CD14-positive monocyte (primary cell): ENCODE results near the gene COL13A1. TPM values are rescaled to one million over a fixed set of nuclear protein-coding genes. Genes with fewer than 3 reads are reported as not detected.

Experiments
- DNase-seq, 3 donors: peaks; one replicate each; pipeline ENCODE4 v3.0.0-alpha.2; 2011 to 2022
- H2AFZ ChIP-seq: 2 replicates; pipeline ENCODE4 v1.6.0; 2012; ENCODE audit warnings: mild to moderate bottlenecking, low read depth, low read length, inconsistent platforms; ENCODE audit not compliant: insufficient read depth, poor library complexity, severe bottlenecking
- H3K27ac ChIP-seq, 2 donors: 1 replicate in 1 of 2; 2 replicates in 1 of 2; pipeline ENCODE4 v1.5.1; 2012 to 2013; ENCODE audit warnings: low read length in 2 of 2, control low read depth in 1 of 2, inconsistent platforms in 1 of 2, low read depth in 1 of 2, mild to moderate bottlenecking in 1 of 2
- H3K27me3 ChIP-seq, 2 donors: one replicate each; pipeline versions ENCODE4 v1.6.0 to v1.6.1; 2011 to 2013; ENCODE audit warnings: low read length in 2 of 2; ENCODE audit not compliant: control insufficient read depth in 2 of 2, insufficient read depth in 2 of 2
- H3K36me3 ChIP-seq, 2 donors: replicated peaks in 1 of 2; 1 replicate in 1 of 2; 2 replicates in 1 of 2; pipeline versions ENCODE4 v1.5.1 to v1.6.1; 2012 to 2013; ENCODE audit warnings: low read length in 2 of 2, control low read depth in 1 of 2, inconsistent platforms in 1 of 2, mild to moderate bottlenecking in 1 of 2; ENCODE audit not compliant: insufficient read depth in 2 of 2, control insufficient read depth in 1 of 2
- H3K4me1 ChIP-seq, 2 donors: 1 replicate in 1 of 2; 2 replicates in 1 of 2; pipeline versions ENCODE4 v1.5.1 to v1.6.1; 2012 to 2013; ENCODE audit warnings: low read length in 2 of 2, control low read depth in 1 of 2, inconsistent platforms in 1 of 2, mild to moderate bottlenecking in 1 of 2, moderate library complexity in 1 of 2; ENCODE audit not compliant: insufficient read depth in 2 of 2, control insufficient read depth in 1 of 2
- H3K4me2 ChIP-seq: replicated peaks from 2 replicates; pipeline ENCODE3; 2012; ENCODE audit warnings: low read length, moderate library complexity, mild to moderate bottlenecking; ENCODE audit not compliant: poor library complexity, severe bottlenecking; ENCODE audit errors: extremely low read depth
- H3K4me3 ChIP-seq, 3 experiments: fragments of 200-600 bp in 1 of 3; sonication (generic) in 1 of 3; replicated peaks in 1 of 3; 1 replicate in 2 of 3; 2 replicates in 1 of 3; pipeline ENCODE4 v1.5.1; 2011 to 2013; ENCODE audit warnings: low read length in 3 of 3, mild to moderate bottlenecking in 3 of 3, control low read depth in 2 of 3, low read depth in 2 of 3, inconsistent platforms in 1 of 3, moderate library complexity in 1 of 3
- H3K79me2 ChIP-seq: 2 replicates; pipeline ENCODE4 v1.6.0; 2012; ENCODE audit warnings: mild to moderate bottlenecking, control low read depth, inconsistent platforms, low read length, moderate library complexity; ENCODE audit not compliant: insufficient read depth
- H3K9ac ChIP-seq: 2 replicates; pipeline ENCODE4 v1.6.0; 2017; ENCODE audit warnings: low read length, mild to moderate bottlenecking; ENCODE audit not compliant: insufficient read depth, poor library complexity, severe bottlenecking
- H3K9me3 ChIP-seq, 2 donors: replicated peaks in 1 of 2; 1 replicate in 1 of 2; 2 replicates in 1 of 2; pipeline versions ENCODE4 v1.5.1 to v1.6.1; 2012 to 2013; ENCODE audit warnings: low read length in 2 of 2, control low read depth in 1 of 2; ENCODE audit not compliant: control insufficient read depth in 1 of 2, insufficient read depth in 1 of 2
- H4K20me1 ChIP-seq: 2 replicates; pipeline ENCODE4 v1.6.0; 2012; ENCODE audit warnings: mild to moderate bottlenecking, low read length, control low read depth, moderate library complexity; ENCODE audit not compliant: insufficient read depth
- H3K27ac Mint-ChIP-seq, 7 donors: one replicate each; pipeline ENCODE4 v1.8.0; 2020; ENCODE audit warnings: mild to moderate bottlenecking in 7 of 7, mixed read lengths in 7 of 7, moderate library complexity in 6 of 7, inconsistent platforms in 2 of 7
- H3K27me3 Mint-ChIP-seq, 3 donors: one replicate each; pipeline ENCODE4 v1.8.0; 2021 to 2022; ENCODE audit warnings: low read depth in 3 of 3, mild to moderate bottlenecking in 3 of 3, mixed read lengths in 3 of 3, moderate library complexity in 3 of 3, inconsistent platforms in 1 of 3
- H3K36me3 Mint-ChIP-seq, 2 donors: one replicate each; pipeline ENCODE4 v1.8.0; 2020; ENCODE audit warnings: mixed read lengths in 2 of 2, inconsistent platforms in 1 of 2, mild to moderate bottlenecking in 1 of 2
- H3K4me1 Mint-ChIP-seq: one replicate; pipeline ENCODE4 v1.8.0; 2020; ENCODE audit warnings: mild to moderate bottlenecking, mixed read lengths
- H3K4me3 Mint-ChIP-seq, 2 donors: one replicate each; pipeline ENCODE4 v1.8.0; 2020; ENCODE audit warnings: mild to moderate bottlenecking in 2 of 2, mixed read lengths in 2 of 2, moderate library complexity in 1 of 2
- H3K9me3 Mint-ChIP-seq, 7 donors: one replicate each; pipeline ENCODE4 v1.8.0; 2020 to 2022; ENCODE audit warnings: mixed read lengths in 7 of 7, mild to moderate bottlenecking in 6 of 7, moderate library complexity in 6 of 7, inconsistent platforms in 2 of 7
- WGBS: methylation state at CpG from one replicate; pipeline ENCODE4 v1.1.5; 2013; ENCODE audit warnings: missing lambda C conversion rate; ENCODE audit not compliant: insufficient coverage; 5-methylcytosine and 5-hydroxymethylcytosine counted together
- intact Hi-C, 2 donors: fragments of 100-400 bp; cut with micrococcal nuclease; formaldehyde crosslinking; loops; one replicate each; pipeline versions ENCODE4 v1.15.0 to v1.15.1; 2023
- polyA plus RNA-seq, 3 donors: library from polyadenylated mRNA; depleted of rRNA in 1 of 3; unstranded in 2 of 3; stranded (reverse) in 1 of 3; fragments of 300-500 nt in 2 of 3; fragments of >200 nt in 1 of 3; fragmentation: Illumina TruSeq in 2 of 3; gene quantifications; 1 replicate in 2 of 3; 2 replicates in 1 of 3; pipeline ENCODE4 v1.2.3, GENCODE V29; 2012 to 2021
- TF ChIP-seq, protein P1 (sequence below): fragments of 200-600 bp; IDR thresholded peaks from one replicate; pipeline ENCODE4 v1.8.0; 2022; ENCODE audit warnings: antibody characterized with exemption, mild to moderate bottlenecking

The COL13A1 gene
- polyA plus RNA-seq, 3 donors, result not detected

DNA sequence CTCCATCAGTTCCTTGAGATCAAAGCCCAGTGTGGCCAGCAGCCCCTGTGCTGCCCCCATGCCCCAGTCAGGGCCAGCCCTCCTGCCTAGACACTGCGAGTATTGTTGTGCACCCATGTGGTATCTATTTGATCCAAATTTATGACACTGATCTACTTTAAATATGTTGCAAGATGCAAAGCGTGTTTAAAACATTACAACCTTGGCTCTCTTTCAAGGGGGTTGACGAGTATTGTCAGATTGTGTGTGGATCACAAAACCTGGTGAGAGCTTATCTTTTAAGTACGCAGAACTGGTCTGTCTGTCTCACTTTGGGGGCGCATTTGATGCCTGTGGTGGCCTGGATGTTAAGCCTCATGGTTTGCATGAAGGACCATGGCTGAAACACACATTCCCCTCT lies 108.9 kb downstream of the COL13A1 start:
- H3K36me3 Mint-ChIP-seq, result no peaks in the 10 kb centered on the region
- Histone ChIP-seq H3K4me3 (no peak overlapping the region), H3K36me3 (no peaks in the 10 kb centered on the region), H3K79me2 (no peaks in the 10 kb centered on the region), H3K9ac (no peak overlapping the region), H3K4me2 (no peak overlapping the region), H3K27ac (no peak overlapping the region), H3K4me1 (no peaks in the 10 kb centered on the region), H2AFZ (no peak overlapping the region), H3K27me3 (no peaks in the 10 kb centered on the region), H4K20me1 (no peaks in the 10 kb centered on the region), H3K9me3 (no peaks in the 10 kb centered on the region)
- H3K4me1 Mint-ChIP-seq, result no peaks in the 10 kb centered on the region
- 96% methylated on average over 3 of the region's 5 CpGs for WGBS
- TF ChIP-seq, protein P1, sequence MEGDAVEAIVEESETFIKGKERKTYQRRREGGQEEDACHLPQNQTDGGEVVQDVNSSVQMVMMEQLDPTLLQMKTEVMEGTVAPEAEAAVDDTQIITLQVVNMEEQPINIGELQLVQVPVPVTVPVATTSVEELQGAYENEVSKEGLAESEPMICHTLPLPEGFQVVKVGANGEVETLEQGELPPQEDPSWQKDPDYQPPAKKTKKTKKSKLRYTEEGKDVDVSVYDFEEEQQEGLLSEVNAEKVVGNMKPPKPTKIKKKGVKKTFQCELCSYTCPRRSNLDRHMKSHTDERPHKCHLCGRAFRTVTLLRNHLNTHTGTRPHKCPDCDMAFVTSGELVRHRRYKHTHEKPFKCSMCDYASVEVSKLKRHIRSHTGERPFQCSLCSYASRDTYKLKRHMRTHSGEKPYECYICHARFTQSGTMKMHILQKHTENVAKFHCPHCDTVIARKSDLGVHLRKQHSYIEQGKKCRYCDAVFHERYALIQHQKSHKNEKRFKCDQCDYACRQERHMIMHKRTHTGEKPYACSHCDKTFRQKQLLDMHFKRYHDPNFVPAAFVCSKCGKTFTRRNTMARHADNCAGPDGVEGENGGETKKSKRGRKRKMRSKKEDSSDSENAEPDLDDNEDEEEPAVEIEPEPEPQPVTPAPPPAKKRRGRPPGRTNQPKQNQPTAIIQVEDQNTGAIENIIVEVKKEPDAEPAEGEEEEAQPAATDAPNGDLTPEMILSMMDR, result no peak
- H3K4me3 Mint-ChIP-seq, result no peak overlapping the region
- peaks cover 2 to 11% (median 11%) of the 10 kb centered on the region in 3 donors for H3K27me3 Mint-ChIP-seq
- intact Hi-C loops, result no loop called here
- peak overlapping the region in 1 of 7 donors; percentile 12 for H3K27ac Mint-ChIP-seq
- DNase-seq, result no peak
- H3K9me3 Mint-ChIP-seq, result no peaks in the 10 kb centered on the region

DNA sequence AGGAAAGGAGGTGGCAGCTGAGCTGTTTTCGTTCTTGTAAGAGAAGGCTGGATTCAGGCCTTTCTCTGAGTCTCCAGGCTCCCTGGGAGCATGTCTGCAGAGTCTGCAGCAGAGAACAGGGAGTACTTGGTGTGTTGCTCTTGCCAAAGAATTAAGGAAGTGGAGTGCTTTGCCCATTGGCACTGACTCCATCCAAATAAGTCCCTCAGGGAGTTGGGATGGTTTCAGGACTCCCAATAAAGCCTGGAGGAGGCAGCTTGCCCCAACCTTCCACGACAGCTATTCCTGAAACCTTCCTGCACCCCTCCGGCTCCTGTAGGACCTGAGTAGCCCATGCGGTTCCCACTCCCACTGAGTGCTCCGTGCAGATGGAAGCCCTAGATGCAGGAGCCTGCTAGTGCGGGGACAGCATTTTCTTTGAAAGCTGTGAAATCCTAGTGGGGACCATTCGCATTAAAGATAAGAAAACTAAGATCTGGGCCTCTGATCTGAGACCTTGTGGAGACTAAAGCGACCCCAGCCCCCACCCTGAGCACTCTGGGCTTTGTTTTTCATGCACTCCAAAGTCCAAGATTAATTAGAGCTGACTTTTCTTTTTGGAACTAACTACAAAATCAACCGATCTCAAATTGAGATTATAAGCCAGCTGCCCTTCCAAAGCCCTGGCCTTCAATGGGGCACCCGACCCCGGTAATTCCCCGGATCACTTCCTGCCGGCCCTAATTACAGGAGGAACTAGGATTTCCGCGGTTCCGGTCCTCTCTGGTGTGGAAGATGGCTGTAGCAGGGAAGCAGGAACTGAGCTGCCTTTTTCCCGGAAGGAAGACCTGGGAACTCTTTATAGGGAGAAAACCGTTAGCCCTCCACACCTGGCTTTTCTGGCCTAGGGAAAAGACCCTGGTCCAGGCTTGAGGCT lies 110.2 kb downstream of the COL13A1 start:
- H3K27ac ChIP-seq, result no peak overlapping the region
- peaks cover 0 to 7% (median 4%) of the 10 kb centered on the region in 3 donors for H3K27me3 Mint-ChIP-seq
- no peak overlapping the region for H3K4me3 Mint-ChIP-seq
- no peaks in the 10 kb centered on the region for H3K9me3 ChIP-seq
- H2AFZ ChIP-seq, result no peak overlapping the region
- H3K36me3 ChIP-seq, result no peaks in the 10 kb centered on the region
- TF ChIP-seq, protein P1, result no peak
- H3K4me2 ChIP-seq, result no peak overlapping the region
- no peak overlapping the region for H3K9ac ChIP-seq
- H3K27ac Mint-ChIP-seq, result no peak overlapping the region
- H3K27me3 ChIP-seq, result no peaks in the 10 kb centered on the region
- H3K36me3 Mint-ChIP-seq, result no peaks in the 10 kb centered on the region
- intact Hi-C loops, result no loop called here
- no peaks in the 10 kb centered on the region for H4K20me1 ChIP-seq
- no peaks in the 10 kb centered on the region for H3K79me2 ChIP-seq
- DNase-seq, result no peak
- H3K4me1 ChIP-seq, result no peaks in the 10 kb centered on the region
- no peaks in the 10 kb centered on the region for H3K9me3 Mint-ChIP-seq
- no peak overlapping the region for H3K4me3 ChIP-seq
- no peaks in the 10 kb centered on the region for H3K4me1 Mint-ChIP-seq
- 84% methylated on average over 16 of the region's 18 CpGs for WGBS
